HUDEP-2 (cell line): ENCODE results near the gene PDE4DIP.
"Not testable (repeated sequence)": the region's sequence is repeated elsewhere in the genome, so short reads cannot be mapped to it uniquely, and the experiment has no call there.

Experiments
- DNase-seq, 76 experiments: peaks; one replicate each; lab custom pipeline; 2025; ENCODE audit not compliant: unreplicated experiment in 76 of 76; lab: John Stamatoyannopoulos, UW

Gene PDE4DIP

GRCh38 chr1:149018577-149018976, 174.3 kb downstream of the PDE4DIP start:
- not testable (repeated sequence) for DNase-seq

GRCh38 chr1:149024327-149024726, 180.1 kb downstream of the PDE4DIP start:
- DNase-seq, result not testable (repeated sequence)

GRCh38 chr1:149033916-149034315, 189.7 kb downstream of the PDE4DIP start:
- DNase-seq, result not testable (repeated sequence)

GRCh38 chr1:149043056-149043455, 198.8 kb downstream of the PDE4DIP start:
- DNase-seq, result not testable (repeated sequence)

- DNase-seq, result not testable (repeated sequence)
Measured at GRCh38 chr1:149064611-149065010, 220.4 kb downstream of the PDE4DIP start.

GRCh38 chr1:149075505-149076127, 231.4 kb downstream of the PDE4DIP start:
- not testable (repeated sequence) for DNase-seq
